Measurements from ENCODE around the gene CD300LB.
A peak's percentile ranks its signal among the peaks of the same experiment; 100 is the strongest.
"Not testable (repeated sequence)": the region's sequence is repeated elsewhere in the genome, so short reads cannot be mapped to it uniquely, and the experiment has no call there.

Gene CD300LB

DNA sequence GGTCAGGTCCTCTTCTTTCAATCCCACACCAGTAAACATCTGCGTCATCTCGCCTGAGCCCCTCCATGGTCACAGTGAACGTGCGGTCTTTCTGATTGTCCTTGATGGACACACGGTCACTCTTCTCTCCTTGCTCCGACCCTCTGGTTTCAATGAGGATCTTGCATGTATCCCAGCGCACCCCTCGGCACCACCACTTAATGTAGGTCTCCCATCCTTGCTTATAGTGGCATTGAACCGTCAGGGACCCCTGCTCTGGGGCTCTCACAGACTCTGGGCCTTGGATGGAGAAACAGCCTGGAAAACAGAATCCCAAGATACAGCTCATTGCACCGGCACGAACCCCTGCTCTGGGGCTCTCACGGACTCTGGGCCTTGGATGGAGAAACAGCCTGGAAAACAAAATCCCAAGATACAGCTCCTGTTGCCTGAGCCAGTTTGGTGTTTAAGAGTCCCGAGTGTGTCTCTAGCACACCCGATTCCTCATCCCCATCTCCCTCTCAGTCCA, 5.4 kb downstream of the CD300LB start:
- DNase-seq (ENCODE audit: low read depth): no peak

DNA sequence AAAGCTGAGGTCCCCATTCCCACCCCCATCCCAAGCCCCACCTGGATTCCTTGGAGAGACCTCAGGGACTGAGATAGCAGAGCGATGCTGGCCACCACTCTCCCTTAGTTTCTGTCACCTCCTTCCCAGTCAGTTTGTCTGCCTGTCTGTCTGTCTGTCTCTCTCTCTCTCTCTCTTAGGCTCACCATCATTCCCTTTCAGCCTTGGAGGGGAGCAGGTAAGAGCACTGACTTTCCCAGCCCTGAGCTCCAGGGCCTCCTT, 5.9 kb downstream of the CD300LB start:
- no peak for DNase-seq (ENCODE audit: low read depth)

DNA sequence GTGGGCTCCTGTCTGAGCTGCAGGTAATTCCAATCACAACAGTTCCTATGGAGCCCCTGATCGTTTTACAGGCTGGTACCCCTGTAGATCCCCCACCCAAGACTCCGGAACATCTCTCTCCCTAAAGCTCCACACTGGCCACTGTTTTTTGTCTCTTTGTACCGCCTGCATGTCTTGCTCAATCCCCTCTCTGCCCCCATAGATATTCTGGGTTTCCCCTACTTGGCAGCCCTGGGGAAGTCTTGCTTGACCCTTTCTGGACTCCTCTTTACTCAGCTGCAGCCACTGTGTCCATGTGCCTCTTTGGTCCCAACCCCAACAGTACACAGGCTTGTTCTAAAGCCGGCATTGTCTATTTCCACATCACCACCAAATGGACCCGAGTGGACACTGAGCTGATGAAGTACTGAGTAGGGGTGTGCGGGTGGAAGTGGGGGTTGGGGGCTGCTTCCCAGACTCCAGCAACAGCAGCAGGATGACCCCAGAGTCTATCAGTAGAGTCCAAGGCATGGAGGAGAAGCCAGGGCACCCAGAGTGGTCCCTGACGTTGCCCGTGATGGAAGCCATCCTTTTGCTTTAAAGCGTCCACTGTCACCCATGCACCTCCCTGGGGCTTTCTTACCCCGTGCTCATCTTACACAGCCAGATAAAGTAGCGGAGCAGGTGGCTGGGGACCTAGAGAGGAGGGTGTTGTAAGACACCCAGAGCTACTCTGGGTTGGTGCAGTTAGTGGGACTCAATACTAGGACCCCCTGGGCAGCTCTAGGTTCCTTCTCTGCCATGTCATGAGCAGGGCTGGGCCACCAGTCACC, 6.4 kb downstream of the CD300LB start:
- DNase-seq (ENCODE audit: low read depth): no peak

DNA sequence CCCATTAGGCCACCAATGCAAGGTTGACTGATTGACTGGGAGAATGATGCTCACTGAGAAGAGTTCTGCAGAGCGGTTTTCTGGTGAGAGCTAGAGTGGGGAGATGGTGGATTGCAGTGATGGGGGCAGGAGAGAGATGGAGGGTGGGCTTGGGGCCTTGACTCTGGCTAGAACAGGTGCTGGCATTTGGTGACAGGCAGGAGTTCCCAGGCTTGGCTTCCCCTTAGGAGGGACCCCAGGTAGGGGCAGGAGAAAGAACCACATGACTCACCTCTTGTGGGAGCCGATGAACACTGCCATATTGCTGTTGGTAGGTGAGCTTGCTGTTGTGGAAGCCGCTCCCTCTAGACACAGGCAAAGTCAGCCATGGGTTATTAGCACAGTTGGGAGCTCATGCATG, 8.0 kb downstream of the CD300LB start:
- no peak for DNase-seq (ENCODE audit: low read depth)

DNA sequence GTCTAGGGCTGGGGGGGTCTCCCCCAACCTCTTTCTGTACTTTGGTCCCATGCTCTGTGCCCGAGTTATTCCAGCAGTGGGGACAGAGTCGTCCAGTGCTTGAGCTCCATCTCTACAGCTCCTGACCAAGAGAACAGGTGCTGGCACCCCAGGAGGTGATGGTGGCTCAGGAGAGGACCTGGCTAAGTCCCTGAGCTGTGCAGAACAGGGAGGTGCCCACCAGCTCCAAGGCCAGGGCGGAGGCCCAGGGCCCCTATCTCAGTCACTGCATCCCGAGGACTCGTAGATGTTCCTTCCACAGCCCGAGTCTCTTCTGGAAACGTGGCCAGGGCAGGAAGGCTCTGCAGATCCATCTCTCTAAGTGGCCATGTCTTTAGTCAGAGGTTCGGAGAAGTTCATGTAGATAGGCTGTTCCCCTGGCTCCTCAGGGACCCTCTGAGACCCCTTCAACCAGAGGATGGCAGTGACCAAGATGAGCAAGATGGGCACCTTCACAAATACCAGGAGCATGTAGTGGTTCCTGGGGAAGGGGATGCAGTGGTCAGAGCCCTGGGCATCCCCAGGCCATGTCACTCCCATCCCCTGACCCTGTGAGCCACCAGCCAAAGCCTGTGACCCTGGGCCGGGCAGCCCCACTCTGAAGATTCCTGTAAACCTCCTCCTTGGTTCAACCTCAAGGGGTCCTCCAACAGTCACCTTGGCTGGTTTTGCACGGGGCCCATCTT, 8.7 kb downstream of the CD300LB start:
- no peak for DNase-seq (ENCODE audit: low read depth)

DNA sequence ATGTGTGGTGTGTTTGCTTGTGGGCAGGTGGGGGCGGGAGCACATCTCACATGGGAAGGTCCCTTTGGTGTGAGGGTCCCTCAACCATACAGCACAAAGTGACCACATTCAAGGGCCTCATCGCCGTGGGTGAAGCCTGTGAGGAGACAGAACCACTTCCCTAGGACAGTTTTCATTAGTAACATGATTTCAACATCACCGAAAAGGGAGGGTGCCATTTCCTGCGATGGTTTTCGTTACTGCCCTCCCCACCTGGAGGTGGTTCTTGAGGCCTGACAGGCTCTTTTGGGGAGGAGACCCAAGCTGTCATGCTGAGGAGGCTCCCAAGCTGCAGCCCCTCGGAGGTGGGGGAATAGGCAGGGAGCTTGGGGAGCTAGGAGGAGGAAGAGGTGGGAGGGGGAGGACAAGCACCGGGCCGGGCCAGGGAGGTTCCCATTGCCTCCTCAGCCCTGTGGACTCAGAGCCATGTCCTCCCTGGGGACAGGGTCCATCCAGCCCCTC, 9.5 kb downstream of the CD300LB start:
- DNase-seq (ENCODE audit: low read depth): no peak

DNA sequence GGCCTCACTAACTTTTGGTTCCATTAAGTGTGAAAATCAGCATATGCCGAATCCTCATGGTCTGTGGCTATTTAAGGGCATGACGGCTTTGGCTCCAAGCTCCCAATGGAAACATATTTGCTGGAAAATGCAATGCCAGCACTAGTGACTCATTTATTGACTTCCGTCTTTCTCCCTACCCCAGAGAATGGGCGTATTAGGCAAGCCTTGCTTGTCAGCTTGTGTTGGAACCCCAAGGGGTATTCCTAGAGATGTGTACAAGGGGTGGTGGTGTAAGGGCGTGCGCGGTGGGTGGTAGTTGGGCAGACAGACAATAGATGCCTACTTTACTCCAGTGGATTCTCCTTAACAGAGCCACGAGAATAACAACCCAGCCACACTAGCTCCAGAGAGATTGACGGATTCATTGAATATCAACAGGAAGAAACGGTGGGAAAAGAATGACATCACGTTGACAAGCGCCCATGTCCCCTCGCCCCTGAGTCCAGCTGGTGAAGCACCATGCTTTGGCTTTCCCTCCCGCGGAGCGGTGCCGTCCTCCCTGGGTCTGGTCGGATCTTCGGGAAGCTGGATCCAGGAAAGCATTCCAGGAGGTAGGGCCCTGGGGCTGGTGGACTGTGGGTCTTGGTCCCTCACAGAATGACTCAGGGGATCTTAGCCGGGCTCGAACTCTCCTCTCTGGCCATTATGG, 10.3 kb downstream of the CD300LB start:
- DNase-seq (ENCODE audit: low read depth): no peak

DNA sequence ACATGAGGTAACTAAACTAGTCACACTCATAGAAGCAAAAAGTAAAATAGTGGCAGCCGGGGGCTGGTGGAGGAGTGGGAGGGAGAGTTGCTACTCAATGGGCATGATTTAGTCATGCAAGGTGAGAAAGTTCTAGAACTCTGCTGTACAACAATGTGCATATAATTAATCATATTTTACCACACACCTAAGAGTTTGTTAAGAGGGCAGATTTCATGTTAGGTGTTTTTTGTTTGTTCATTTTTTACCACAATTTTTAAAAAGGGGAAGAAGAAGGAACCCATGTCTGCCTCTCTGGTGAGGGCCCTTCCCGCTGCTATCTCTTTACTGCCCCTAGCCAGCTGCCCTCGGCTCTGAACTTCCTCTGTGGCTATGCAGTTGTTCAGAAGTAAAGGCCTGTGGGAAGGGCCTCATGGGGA, 11.2 kb downstream of the CD300LB start:
- no peak for DNase-seq (ENCODE audit: low read depth)

DNA sequence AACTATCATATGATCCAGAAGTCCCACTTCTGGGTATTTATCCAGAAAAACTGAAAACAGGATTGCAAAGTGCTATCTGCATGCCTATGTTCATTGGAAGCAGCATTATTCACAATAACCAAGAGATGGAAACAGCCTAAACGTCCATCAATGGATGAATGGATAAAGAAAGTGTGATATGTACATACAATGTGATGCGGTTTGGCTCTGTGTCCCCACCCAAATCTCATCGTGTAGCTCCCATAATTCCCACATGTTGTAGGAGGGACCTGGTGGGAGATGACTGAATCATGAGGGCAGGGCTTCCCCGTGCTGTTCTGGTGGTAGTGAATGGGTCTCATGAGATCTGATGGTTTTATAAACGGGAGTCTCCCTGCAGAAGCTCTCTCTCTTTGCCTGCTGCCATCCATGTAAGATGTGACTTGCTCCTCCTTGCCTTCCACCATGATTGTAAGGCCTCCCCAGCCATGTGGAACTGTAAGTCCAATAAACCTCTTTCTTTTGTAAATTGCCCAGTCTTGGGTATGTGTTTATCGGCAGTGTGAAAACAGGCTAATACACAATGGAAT, 12.8 kb downstream of the CD300LB start:
- not testable (repeated sequence) for DNase-seq (ENCODE audit: low read depth)

DNA sequence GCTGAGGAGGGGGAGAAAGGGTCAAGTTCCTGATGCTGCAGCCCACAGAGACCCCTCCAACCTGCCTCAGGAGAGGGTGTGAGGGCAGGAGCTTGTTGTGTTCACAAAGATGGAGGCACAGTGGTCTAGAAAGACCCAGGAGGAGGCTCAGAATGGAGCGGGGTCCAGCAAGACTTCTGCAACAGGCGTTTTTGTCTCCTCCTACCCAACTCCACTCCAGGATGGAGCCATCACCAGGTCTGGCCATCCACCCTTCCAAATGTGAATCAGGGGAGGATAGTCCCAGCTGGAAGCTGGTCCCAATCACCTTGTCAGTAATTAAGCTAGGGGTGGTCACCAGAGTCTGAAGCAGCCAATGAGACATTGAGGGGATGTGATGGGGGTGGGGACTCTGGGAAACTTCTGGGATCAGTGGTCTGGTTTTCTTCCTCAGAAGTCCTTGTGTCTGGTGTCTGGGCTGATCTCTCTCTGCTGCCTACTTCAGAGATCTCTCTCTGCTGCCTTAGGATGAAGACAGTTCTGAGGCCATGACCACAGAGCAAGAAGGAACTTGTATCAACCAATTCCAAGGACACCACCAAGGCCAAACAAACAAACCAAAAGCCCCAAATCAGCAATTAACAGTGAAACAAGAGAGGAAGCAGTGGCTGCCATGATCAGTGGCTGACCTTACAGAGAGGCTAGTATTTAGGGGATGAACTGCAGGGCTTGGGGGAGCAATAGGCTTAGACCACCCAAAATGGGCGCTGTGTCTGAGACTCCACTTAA, 14.5 kb downstream of the CD300LB start:
- DNase-seq (ENCODE audit: low read depth): no peak

DNA sequence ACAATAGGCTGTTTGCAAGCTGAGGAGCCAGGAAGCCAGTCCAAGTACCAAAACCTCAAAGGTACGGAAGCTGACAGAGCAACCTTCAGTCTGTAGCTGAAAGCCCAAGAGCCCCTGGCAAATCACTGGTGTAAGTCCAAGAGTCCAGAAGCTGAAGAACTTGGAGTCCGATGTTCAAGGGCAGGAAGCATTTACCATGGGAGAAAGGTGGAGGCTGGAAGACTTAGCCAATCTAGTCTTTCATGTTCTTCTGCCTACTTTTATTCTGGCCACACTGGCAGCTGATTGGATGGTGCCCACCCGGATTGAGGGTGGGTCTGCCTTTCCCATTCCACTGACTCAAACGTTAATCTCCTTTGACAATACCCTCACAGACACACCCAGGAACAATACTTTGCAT, 15.3 kb downstream of the CD300LB start:
- no peak for DNase-seq (ENCODE audit: low read depth)

DNA sequence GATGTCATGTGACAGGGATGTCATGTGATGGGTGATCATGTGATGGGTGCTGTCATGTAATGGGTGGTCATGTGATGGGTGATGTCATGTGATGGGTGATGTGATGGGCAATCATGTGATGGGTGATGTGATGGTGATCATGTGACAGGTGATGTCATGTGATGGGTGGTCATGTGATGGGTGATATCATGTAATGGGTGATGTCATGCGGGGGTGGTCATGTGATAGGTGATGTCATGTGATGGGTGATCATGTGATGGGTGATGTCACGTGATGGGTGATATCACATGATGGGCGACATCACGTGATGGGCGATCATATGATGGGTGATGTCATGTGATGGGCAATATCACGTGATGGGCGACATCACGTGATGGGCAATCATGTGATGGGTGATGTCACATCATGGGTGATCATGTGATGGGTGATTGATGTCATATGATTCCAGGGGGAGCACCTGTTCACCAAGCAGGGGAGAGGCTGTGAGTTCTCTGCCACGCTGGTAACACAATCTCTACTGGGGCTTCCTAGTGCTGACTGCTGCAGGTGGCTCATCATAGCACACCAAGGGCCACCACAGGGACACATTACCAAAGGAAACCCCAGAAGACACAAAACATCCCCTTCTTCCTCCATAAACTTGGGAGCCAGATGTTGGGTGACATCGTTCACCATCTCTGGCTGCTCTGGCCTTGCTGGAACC, 16.5 kb downstream of the CD300LB start:
- DNase-seq (ENCODE audit: low read depth): no peak

DNA sequence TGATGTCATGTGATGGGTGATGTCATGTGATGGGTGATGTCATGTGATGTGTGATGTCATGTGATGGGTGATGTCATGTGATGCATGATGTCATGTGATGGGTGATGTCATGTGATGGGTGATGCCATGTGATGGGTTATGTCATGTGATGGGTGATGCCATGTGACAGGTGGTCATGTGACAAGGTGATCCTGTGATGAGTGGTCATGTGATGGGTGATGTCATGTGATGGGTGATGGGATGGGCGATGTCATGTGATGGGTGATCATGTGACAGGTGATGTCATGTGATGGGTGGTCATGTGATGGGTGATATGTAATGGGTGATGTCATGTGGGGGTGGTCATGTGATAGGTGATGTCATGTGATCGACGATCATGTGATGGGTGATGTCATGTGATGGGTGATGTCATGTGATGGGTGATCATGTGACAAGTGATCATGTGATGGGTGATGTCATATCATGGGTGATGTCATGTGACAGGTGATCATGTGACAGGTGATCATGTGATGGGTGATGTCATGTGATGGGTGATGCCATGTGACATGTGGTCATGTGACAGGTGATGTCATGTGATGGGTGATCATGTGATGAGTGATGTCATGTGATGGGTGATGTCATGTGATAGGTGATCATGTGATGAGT, 17.2 kb downstream of the CD300LB start:
- DNase-seq (ENCODE audit: low read depth): peak; percentile 55

DNA sequence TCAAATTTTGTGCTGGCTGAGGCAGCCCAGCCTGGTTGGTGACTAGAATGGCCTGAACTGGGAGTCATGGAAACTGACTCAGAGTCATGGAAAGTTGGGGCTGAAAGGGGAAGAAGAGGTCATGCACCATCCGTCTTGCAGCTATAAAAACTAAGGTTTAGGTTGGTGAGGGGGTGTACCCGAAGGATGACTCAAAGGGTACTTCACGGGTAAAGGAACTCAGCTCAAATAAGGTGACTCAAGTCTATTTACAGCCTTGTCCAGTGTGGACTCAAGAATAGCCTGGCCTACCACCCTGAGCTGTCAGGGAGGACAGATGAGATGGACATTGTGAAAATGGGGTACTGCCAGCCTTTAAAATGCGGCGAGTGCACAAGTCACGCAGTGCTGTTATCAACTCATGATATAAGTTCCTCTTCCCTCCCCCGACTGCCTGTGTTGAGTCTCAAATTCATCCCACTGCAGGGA, 18.6 kb downstream of the CD300LB start:
- no peak for DNase-seq (ENCODE audit: low read depth)

DNA sequence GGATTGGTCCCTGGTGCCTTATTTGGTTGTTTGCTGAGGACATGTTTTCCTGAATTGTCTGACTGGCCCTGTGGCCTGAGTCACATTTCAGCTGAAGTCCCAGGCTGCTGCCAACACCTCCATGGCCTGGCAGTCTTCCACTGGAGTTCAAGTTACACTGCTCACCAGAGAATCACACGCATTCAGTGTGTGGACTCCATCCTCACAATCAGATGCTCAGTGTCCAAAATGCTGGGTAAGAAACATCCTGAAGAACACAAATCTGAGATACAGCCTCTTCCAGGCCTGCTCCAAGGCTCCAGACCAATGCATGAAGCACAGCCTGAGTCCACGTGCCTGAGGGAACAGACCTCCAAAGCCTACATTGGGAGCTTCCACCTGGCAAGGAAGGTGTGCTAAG, 19.2 kb downstream of the CD300LB start:
- no peak for DNase-seq (ENCODE audit: low read depth)

DNA sequence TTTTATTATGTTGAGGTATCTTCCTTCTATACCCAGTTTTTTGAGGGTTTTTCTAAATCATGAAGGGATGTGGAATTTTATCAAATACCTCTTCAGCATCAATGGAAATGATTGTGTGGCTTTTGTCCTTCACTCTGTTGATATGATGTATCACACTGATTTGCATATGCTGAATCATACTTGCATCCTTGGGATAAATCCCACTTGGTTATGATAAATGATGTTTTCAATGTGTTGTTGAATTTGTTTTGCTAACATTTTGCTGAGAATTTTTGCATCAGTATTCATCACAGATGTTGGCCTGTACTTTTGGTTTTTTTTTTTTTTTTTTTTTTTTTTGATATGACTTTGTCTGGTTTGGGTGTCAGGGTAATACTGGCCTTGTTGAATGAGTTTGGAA, 23.1 kb downstream of the CD300LB start:
- DNase-seq (ENCODE audit: low read depth): no peak

DNA sequence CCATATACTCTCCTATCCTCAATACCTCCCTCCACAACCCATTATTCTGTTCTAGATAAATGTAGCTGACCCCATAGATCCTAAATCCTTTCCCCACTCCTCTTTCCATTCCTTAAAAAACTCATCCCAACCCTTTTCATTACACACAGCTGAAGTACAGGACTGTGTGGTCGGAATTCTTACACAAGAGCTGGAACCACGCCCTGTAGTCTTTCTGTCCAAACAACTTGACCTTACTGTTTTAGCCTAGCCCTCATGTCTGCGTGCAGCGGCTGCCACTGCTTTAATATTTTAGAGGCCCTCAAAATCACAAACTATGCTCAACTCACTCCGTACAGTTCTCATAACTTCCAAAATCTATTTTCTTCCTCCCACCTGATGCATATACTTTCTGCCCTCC, 27.3 kb downstream of the CD300LB start:
- not testable (repeated sequence) for DNase-seq (ENCODE audit: low read depth)

DNA sequence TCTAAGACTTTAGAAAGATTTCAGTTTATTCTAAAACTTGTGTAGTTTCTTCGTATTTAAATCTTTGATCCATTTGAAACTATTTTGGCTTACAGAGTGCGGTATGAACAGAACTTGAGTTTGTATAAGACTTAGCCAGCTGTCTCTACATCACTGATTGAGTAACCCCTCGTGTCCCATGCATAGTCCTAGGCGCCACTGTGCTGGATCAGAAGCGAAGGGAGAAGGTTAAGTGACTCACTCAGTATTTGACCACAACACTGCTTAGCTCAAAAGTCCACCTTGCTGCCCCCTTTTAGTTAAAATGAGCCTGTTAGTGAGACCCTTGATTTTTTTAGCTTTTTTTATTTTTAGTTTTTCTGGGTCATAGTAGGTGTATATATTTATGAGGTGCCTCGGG, 28.4 kb downstream of the CD300LB start:
- DNase-seq (ENCODE audit: low read depth): no peak

DNA sequence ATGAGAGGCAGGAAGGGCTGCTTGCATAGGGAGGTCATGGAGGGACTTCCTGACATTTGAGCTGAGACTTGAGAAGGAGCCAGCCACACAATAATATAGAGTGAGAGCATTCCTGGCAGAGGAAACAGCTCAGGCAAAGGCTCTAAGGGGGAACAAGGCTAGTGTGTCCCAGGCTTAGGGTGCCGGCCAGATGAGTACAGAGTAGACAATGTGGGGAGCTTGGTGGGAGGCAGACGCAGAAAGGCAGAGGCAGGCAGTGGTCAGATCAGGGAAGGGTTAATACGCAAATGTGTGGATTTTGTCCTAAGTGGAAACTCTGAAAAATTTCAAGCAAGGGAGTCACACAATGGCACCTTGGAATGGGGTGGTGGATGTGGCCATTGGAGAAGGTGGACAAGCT, 31.3 kb downstream of the CD300LB start:
- no peak for DNase-seq (ENCODE audit: low read depth)

DNA sequence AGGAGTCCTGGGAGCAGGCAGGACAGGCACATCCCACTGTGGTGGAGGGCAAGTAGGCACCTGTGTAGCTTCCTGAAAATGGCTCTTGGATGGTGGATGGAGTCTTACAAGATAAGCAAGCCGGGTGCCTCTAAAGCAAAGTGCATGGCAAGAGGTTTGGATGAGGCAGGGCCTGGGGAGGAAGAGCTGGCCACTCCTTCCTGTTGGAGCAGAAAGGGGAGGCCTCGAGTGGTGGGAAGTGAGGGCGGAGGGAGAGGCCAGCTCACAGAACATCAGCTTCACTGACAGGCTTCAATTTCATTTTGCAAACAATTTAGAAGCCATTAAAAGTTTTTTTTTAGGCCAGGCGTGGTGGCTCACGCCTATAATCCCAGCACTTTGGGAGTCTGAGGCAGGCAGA, 33.8 kb downstream of the CD300LB start:
- no peak for DNase-seq (ENCODE audit: low read depth)
